ENCODE results near the gene ALG2.
"Not testable (repeated sequence)": the region's sequence is repeated elsewhere in the genome, so short reads cannot be mapped to it uniquely, and the experiment has no call there.

ALG2 gene

GRCh38 chr9:99221621-99222415 lies at the start of gene ALG2, which contains the start of gene SEC61B:
Gene ALG2, minus strand, starts transcription at chr9:99221942. Its CDS starts 48 bp downstream, at chr9:99221894.
Gene SEC61B, plus strand, starts transcription at chr9:99222282. Its CDS starts 82 bp downstream, at chr9:99222364.
- DNase-seq: peak; percentile 99

- DNase-seq: no peak
These were observed 48.7 kb upstream of the ALG2 start for GRCh38 chr9:99270491-99270890.

GRCh38 chr9:99269416-99269815 lies 47.7 kb upstream of the ALG2 start:
- DNase-seq: no peak

- peak; percentile 74 for DNase-seq
These were observed 44.7 kb upstream of the ALG2 start for GRCh38 chr9:99266255-99267023.

- DNase-seq: no peak
These were observed 43.9 kb upstream of the ALG2 start for GRCh38 chr9:99265691-99266090.

GRCh38 chr9:99264070-99264680 lies 42.4 kb upstream of the ALG2 start:
- DNase-seq: no peak

GRCh38 chr9:99262949-99263418 lies 41.2 kb upstream of the ALG2 start:
- no peak for DNase-seq

GRCh38 chr9:99261923-99262322 lies 40.2 kb upstream of the ALG2 start:
- no peak for DNase-seq

GRCh38 chr9:99259231-99259918 lies 37.6 kb upstream of the ALG2 start:
- peak; percentile 76 for DNase-seq

GRCh38 chr9:99257723-99258389 lies 36.1 kb upstream of the ALG2 start:
- DNase-seq: no peak

- no peak for DNase-seq
These were observed 33.9 kb upstream of the ALG2 start for GRCh38 chr9:99255651-99256050.

GRCh38 chr9:99253772-99254431 lies 32.2 kb upstream of the ALG2 start:
- no peak for DNase-seq

- DNase-seq: no peak
These were observed 31.4 kb upstream of the ALG2 start for GRCh38 chr9:99253134-99253533.

GRCh38 chr9:99251157-99251556 lies 29.4 kb upstream of the ALG2 start:
- DNase-seq: no peak

- no peak for DNase-seq
These were observed 27.9 kb upstream of the ALG2 start for GRCh38 chr9:99249619-99250018.

- DNase-seq: no peak
These were observed 22.9 kb upstream of the ALG2 start for GRCh38 chr9:99244344-99245260.

GRCh38 chr9:99241106-99241505 lies 19.4 kb upstream of the ALG2 start:
- DNase-seq: no peak

- no peak for DNase-seq
These were observed 17.8 kb upstream of the ALG2 start for GRCh38 chr9:99239341-99240060.

- DNase-seq: no peak
These were observed 16.6 kb upstream of the ALG2 start for GRCh38 chr9:99238331-99238730.

- not testable (repeated sequence) for DNase-seq
These were observed 16.1 kb upstream of the ALG2 start for GRCh38 chr9:99237849-99238248.

Measured in retina (tissue), 1 donor.